CD14-positive monocyte (primary cell): Measurements from ENCODE around the gene VEPH1. TPM values are rescaled to one million over a fixed set of nuclear protein-coding genes. Genes with fewer than 3 reads are reported as not detected.

ENCODE experiments used
- DNase-seq, 3 donors: peaks; one replicate each; pipeline ENCODE4 v3.0.0-alpha.2; 2011 to 2022
- H2AFZ ChIP-seq: 2 replicates; pipeline ENCODE4 v1.6.0; 2012; ENCODE audit warnings: mild to moderate bottlenecking, low read depth, low read length, inconsistent platforms; ENCODE audit not compliant: insufficient read depth, poor library complexity, severe bottlenecking
- H3K27ac ChIP-seq, 2 donors: 1 replicate in 1 of 2; 2 replicates in 1 of 2; pipeline ENCODE4 v1.5.1; 2012 to 2013; ENCODE audit warnings: low read length in 2 of 2, control low read depth in 1 of 2, inconsistent platforms in 1 of 2, low read depth in 1 of 2, mild to moderate bottlenecking in 1 of 2
- H3K27me3 ChIP-seq, 2 donors: one replicate each; pipeline versions ENCODE4 v1.6.0 to v1.6.1; 2011 to 2013; ENCODE audit warnings: low read length in 2 of 2; ENCODE audit not compliant: control insufficient read depth in 2 of 2, insufficient read depth in 2 of 2
- H3K36me3 ChIP-seq, 2 donors: replicated peaks in 1 of 2; 1 replicate in 1 of 2; 2 replicates in 1 of 2; pipeline versions ENCODE4 v1.5.1 to v1.6.1; 2012 to 2013; ENCODE audit warnings: low read length in 2 of 2, control low read depth in 1 of 2, inconsistent platforms in 1 of 2, mild to moderate bottlenecking in 1 of 2; ENCODE audit not compliant: insufficient read depth in 2 of 2, control insufficient read depth in 1 of 2
- H3K4me1 ChIP-seq, 2 donors: 1 replicate in 1 of 2; 2 replicates in 1 of 2; pipeline versions ENCODE4 v1.5.1 to v1.6.1; 2012 to 2013; ENCODE audit warnings: low read length in 2 of 2, control low read depth in 1 of 2, inconsistent platforms in 1 of 2, mild to moderate bottlenecking in 1 of 2, moderate library complexity in 1 of 2; ENCODE audit not compliant: insufficient read depth in 2 of 2, control insufficient read depth in 1 of 2
- H3K4me2 ChIP-seq: replicated peaks from 2 replicates; pipeline ENCODE3; 2012; ENCODE audit warnings: low read length, moderate library complexity, mild to moderate bottlenecking; ENCODE audit not compliant: poor library complexity, severe bottlenecking; ENCODE audit errors: extremely low read depth
- H3K4me3 ChIP-seq, 3 experiments: fragments of 200-600 bp in 1 of 3; sonication (generic) in 1 of 3; replicated peaks in 1 of 3; 1 replicate in 2 of 3; 2 replicates in 1 of 3; pipeline ENCODE4 v1.5.1; 2011 to 2013; ENCODE audit warnings: low read length in 3 of 3, mild to moderate bottlenecking in 3 of 3, control low read depth in 2 of 3, low read depth in 2 of 3, inconsistent platforms in 1 of 3, moderate library complexity in 1 of 3
- H3K79me2 ChIP-seq: 2 replicates; pipeline ENCODE4 v1.6.0; 2012; ENCODE audit warnings: mild to moderate bottlenecking, control low read depth, inconsistent platforms, low read length, moderate library complexity; ENCODE audit not compliant: insufficient read depth
- H3K9ac ChIP-seq: 2 replicates; pipeline ENCODE4 v1.6.0; 2017; ENCODE audit warnings: low read length, mild to moderate bottlenecking; ENCODE audit not compliant: insufficient read depth, poor library complexity, severe bottlenecking
- H3K9me3 ChIP-seq, 2 donors: replicated peaks in 1 of 2; 1 replicate in 1 of 2; 2 replicates in 1 of 2; pipeline versions ENCODE4 v1.5.1 to v1.6.1; 2012 to 2013; ENCODE audit warnings: low read length in 2 of 2, control low read depth in 1 of 2; ENCODE audit not compliant: control insufficient read depth in 1 of 2, insufficient read depth in 1 of 2
- H4K20me1 ChIP-seq: 2 replicates; pipeline ENCODE4 v1.6.0; 2012; ENCODE audit warnings: mild to moderate bottlenecking, low read length, control low read depth, moderate library complexity; ENCODE audit not compliant: insufficient read depth
- H3K27ac Mint-ChIP-seq, 7 donors: one replicate each; pipeline ENCODE4 v1.8.0; 2020; ENCODE audit warnings: mild to moderate bottlenecking in 7 of 7, mixed read lengths in 7 of 7, moderate library complexity in 6 of 7, inconsistent platforms in 2 of 7
- H3K27me3 Mint-ChIP-seq, 3 donors: one replicate each; pipeline ENCODE4 v1.8.0; 2021 to 2022; ENCODE audit warnings: low read depth in 3 of 3, mild to moderate bottlenecking in 3 of 3, mixed read lengths in 3 of 3, moderate library complexity in 3 of 3, inconsistent platforms in 1 of 3
- H3K36me3 Mint-ChIP-seq, 2 donors: one replicate each; pipeline ENCODE4 v1.8.0; 2020; ENCODE audit warnings: mixed read lengths in 2 of 2, inconsistent platforms in 1 of 2, mild to moderate bottlenecking in 1 of 2
- H3K4me1 Mint-ChIP-seq: one replicate; pipeline ENCODE4 v1.8.0; 2020; ENCODE audit warnings: mild to moderate bottlenecking, mixed read lengths
- H3K4me3 Mint-ChIP-seq, 2 donors: one replicate each; pipeline ENCODE4 v1.8.0; 2020; ENCODE audit warnings: mild to moderate bottlenecking in 2 of 2, mixed read lengths in 2 of 2, moderate library complexity in 1 of 2
- H3K9me3 Mint-ChIP-seq, 7 donors: one replicate each; pipeline ENCODE4 v1.8.0; 2020 to 2022; ENCODE audit warnings: mixed read lengths in 7 of 7, mild to moderate bottlenecking in 6 of 7, moderate library complexity in 6 of 7, inconsistent platforms in 2 of 7
- CTCF ChIP-seq: fragments of 200-600 bp; IDR thresholded peaks from one replicate; pipeline ENCODE4 v1.8.0; 2022; ENCODE audit warnings: antibody characterized with exemption, mild to moderate bottlenecking
- WGBS: methylation state at CpG from one replicate; pipeline ENCODE4 v1.1.5; 2013; ENCODE audit warnings: missing lambda C conversion rate; ENCODE audit not compliant: insufficient coverage; 5-methylcytosine and 5-hydroxymethylcytosine counted together
- intact Hi-C, 2 donors: fragments of 100-400 bp; cut with micrococcal nuclease; formaldehyde crosslinking; loops; one replicate each; pipeline versions ENCODE4 v1.15.0 to v1.15.1; 2023
- polyA plus RNA-seq, 3 donors: library from polyadenylated mRNA; depleted of rRNA in 1 of 3; unstranded in 2 of 3; stranded (reverse) in 1 of 3; fragments of 300-500 nt in 2 of 3; fragments of >200 nt in 1 of 3; fragmentation: Illumina TruSeq in 2 of 3; gene quantifications; 1 replicate in 2 of 3; 2 replicates in 1 of 3; pipeline ENCODE4 v1.2.3, GENCODE V29; 2012 to 2021

Gene VEPH1
- polyA plus RNA-seq, 3 donors = 0.44 TPM; not detected in 2

- Histone ChIP-seq H4K20me1 (no peaks in the 10 kb centered on the region), H3K4me3 (no peak overlapping the region), H3K79me2 (no peaks in the 10 kb centered on the region), H3K4me1 (no peaks in the 10 kb centered on the region), H3K4me2 (no peak overlapping the region), H3K9me3 (no peaks in the 10 kb centered on the region), H3K27ac (no peak overlapping the region), H3K9ac (no peak overlapping the region), H2AFZ (no peak overlapping the region), H3K27me3 (no peaks in the 10 kb centered on the region), H3K36me3 (no peaks in the 10 kb centered on the region)
- no peak overlapping the region for H3K27ac Mint-ChIP-seq
- no peaks in the 10 kb centered on the region for H3K4me1 Mint-ChIP-seq
- H3K9me3 Mint-ChIP-seq = peaks cover 0 to 2% (median 0%) of the 10 kb centered on the region in 7 donors
- 83% methylated on average over 1 of the region's 5 CpGs for WGBS
- H3K27me3 Mint-ChIP-seq = peaks cover 0 to 3% (median 1%) of the 10 kb centered on the region in 3 donors
- TF ChIP-seq CTCF = no peak
- no peak overlapping the region for H3K4me3 Mint-ChIP-seq
- DNase-seq = no peak
- intact Hi-C loops = no loop called here
- no peaks in the 10 kb centered on the region for H3K36me3 Mint-ChIP-seq
Measured at GRCh38 chr3:157515398-157515797, 12.2 kb upstream of the VEPH1 start.

GRCh38 chr3:157514371-157514895 is 11.2 kb upstream of the VEPH1 start:
- H3K36me3 ChIP-seq = no peaks in the 10 kb centered on the region
- H4K20me1 ChIP-seq = no peaks in the 10 kb centered on the region
- DNase-seq = no peak
- H3K36me3 Mint-ChIP-seq = no peaks in the 10 kb centered on the region
- no peak overlapping the region for H3K9ac ChIP-seq
- 100% methylated on average over 3 of the region's 4 CpGs for WGBS
- peaks cover 0 to 6% (median 1%) of the 10 kb centered on the region in 3 donors for H3K27me3 Mint-ChIP-seq
- peaks cover 0 to 2% (median 0%) of the 10 kb centered on the region in 7 donors for H3K9me3 Mint-ChIP-seq
- no peaks in the 10 kb centered on the region for H3K79me2 ChIP-seq
- H3K27ac Mint-ChIP-seq = no peak overlapping the region
- TF ChIP-seq CTCF = no peak
- H3K27me3 ChIP-seq = no peaks in the 10 kb centered on the region
- H2AFZ ChIP-seq = no peak overlapping the region
- intact Hi-C loops = no loop called here
- H3K4me3 Mint-ChIP-seq = no peak overlapping the region
- H3K4me1 Mint-ChIP-seq = no peaks in the 10 kb centered on the region
- no peak overlapping the region for H3K4me2 ChIP-seq
- H3K4me3 ChIP-seq = no peak overlapping the region
- H3K27ac ChIP-seq = no peak overlapping the region
- H3K4me1 ChIP-seq = no peaks in the 10 kb centered on the region
- H3K9me3 ChIP-seq = no peaks in the 10 kb centered on the region
